Activated CD4-positive, alpha-beta T cell treated with anti-CD3 and anti-CD28 coated beads, Interleukin-10, Interleukin-2, amounts not matched to agents 100 ng/mL and 50 ng/mL, durations not matched to agents 16 hours and 8 hours (primary cell): Measurements from ENCODE around the gene BCO2.
"Not testable (repeated sequence)": the region's sequence is repeated elsewhere in the genome, so short reads cannot be mapped to it uniquely, and the experiment has no call there.

ENCODE experiments used
- DNase-seq: peaks from one replicate; pipeline ENCODE4 v3.0.0-alpha.2; 2020

Gene BCO2

DNA sequence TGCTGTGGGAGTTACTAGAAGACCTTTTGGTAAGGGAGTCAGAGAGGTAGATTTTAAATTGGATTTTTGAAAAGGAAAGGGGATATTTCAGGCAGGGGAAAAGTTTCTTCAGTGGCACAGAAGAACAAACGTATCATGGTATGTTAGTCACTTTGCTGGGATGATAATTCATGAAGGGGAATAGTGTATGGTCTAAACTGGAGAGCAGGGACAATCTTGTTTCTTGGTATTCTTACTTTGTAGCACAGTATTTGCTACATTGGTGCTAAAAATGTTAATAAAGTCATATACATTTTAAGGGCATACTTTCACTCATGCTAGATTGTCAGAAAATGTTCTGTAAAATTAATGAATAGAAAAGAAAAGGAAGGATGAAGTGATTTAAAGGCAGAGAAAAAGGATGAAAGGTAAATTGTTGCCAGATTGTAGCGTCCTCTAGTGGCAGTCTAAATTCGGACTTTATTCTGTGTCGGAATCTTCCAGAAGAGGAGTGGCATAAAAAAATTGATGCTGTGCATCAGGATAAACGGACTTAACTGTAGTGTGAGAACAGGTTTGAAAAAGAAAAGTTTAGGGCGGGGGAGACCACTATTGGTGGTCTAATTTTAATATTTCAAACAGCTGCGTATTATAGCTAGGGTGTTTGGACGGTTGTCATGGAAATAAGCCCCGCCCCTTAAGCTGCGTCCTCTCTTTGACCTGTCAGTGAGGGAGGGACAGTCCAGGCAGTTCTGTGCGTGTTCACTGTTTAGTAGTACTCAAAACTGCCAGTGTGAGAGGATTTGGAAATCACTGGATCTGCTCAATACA, at the start of gene BCO2:
Gene BCO2 (plus strand): TSS at position 724 of the 810 bp plus-strand sequence. CDS start 90 bp downstream, outside the sequence.
- peak; percentile 43 for DNase-seq

DNA sequence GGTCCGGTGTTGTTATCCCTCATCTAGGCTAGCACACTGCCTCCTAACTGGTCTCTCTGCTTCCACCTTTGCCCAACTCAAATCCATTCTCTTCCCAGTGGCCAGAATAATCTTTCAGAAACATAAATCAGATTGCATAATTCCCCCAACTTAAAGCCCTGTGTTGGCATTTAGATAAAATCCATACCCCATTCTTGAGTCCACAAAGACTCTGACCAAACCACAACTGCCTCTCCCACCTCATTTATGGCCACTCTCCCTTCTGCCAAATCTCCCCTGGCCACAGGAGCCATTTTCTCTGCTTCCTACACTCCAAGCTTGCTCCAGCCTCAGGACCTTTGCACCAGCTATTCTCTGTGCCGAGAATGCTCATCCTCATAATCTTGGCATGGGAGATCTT, 48.3 kb upstream of the BCO2 start:
- DNase-seq = no peak

DNA sequence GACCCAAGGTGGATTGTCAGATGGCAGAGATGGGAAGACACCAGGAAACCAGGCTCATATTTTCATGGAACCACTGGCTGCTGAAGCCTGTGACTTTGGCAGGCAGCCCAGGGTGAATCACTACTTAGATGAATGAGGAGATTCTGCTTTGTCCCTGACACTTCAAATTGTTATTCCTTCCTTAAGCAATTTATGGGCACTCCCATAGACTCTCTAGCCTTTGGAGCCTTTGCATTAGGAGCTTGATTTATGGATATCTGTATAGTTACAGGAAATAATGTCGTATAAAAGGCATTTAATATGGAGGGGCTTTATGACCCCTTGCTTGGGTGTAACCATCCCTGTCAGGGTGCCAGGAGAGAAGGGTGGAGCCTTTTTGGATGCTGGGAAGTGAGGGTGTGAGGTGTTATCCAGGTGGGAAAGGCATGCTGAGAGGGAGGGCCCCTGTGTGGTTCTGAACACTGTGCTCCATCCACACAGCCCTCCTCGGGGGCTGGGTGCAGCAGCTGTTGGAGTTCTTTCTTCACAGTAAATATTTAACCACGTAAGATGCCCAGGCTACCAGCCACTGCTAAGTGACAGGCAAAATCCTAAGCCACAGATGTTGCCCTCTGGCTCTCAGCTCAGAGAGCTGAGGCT, 46.7 kb upstream of the BCO2 start:
- no peak for DNase-seq

- DNase-seq = no peak
Observed at GRCh38 chr11:112129656-112130055, 45.7 kb upstream of the BCO2 start.

DNA sequence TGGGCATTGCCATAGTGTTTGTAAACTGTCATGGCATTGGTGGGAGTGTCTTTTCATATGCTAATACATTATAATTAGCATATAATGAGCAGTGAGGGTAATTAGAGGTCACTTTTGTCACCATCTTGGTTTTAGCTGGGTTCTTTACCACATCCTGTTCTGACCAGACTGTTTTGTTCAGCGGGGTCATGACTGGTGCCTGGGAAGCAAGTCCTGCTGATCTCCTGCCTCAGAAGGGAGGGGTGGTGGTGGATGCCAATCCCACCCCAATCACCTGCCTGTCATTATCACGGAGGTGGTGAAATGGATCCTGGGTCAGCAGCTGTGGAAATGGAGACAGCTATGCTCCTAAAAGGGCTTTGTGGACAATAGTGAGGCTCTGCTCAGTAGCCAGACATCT, 42.6 kb upstream of the BCO2 start:
- DNase-seq = no peak

DNA sequence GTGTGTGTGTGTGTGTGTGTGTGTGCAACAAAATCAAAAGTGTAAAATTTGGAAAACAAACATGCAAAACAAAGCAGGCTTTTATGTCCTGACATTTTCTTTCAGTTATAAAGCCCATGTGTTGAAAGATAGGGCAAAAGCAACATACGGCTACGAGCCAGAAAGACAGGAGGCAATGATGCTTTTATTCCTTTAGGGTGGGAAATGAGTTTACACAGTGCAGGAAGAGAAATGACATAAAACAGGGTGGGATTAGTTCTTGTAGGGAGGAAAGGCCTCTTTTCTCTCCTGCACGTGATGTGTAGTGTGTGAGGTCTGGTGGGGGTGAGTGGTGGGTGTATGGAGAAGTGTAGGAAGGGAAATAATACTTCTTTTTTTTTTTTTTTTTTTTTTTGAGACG, 40.8 kb upstream of the BCO2 start:
- DNase-seq = no peak

GRCh38 chr11:112143597-112143996, 31.7 kb upstream of the BCO2 start:
- DNase-seq = no peak

- DNase-seq = no peak
Observed at GRCh38 chr11:112150517-112150916, 24.8 kb upstream of the BCO2 start.

DNA sequence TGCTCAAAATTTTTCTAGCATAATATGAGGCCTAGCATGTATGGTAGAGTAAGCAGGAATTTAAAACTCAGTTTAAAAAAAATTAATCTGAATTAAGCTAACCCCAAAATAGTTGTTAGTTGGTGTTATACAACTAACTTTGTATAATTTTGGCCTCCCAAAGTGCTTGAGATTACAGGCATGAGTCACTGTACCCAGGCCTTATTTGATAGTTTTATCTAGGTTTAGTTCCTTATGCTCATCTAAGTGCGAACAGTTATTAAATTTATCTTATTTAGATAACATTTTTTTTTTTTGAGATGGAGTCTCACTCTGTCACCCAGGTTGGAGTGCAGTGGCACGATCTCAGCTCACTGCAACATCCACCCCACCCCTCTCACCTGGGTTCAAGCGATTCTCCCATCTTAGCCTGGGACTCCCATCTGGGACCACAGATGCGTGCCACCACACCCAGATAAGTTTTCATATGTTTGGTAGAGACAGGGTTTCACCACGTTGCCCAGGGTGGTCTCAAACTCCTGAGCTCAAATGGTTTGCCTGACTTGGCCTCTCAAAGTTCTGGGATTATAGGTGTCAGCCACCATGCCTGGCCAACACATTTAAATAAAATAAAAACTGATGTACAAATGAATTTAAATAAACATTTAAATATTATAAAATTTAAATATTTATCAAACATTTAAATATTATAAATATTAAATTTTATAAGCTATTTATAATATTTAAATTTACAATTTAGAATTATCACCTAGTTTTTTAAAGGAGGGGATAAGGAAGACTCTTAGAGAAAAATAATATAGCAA, 19.0 kb upstream of the BCO2 start:
- DNase-seq = no peak

GRCh38 chr11:112156956-112157766, 18.2 kb upstream of the BCO2 start:
- DNase-seq = peak; percentile 51

DNA sequence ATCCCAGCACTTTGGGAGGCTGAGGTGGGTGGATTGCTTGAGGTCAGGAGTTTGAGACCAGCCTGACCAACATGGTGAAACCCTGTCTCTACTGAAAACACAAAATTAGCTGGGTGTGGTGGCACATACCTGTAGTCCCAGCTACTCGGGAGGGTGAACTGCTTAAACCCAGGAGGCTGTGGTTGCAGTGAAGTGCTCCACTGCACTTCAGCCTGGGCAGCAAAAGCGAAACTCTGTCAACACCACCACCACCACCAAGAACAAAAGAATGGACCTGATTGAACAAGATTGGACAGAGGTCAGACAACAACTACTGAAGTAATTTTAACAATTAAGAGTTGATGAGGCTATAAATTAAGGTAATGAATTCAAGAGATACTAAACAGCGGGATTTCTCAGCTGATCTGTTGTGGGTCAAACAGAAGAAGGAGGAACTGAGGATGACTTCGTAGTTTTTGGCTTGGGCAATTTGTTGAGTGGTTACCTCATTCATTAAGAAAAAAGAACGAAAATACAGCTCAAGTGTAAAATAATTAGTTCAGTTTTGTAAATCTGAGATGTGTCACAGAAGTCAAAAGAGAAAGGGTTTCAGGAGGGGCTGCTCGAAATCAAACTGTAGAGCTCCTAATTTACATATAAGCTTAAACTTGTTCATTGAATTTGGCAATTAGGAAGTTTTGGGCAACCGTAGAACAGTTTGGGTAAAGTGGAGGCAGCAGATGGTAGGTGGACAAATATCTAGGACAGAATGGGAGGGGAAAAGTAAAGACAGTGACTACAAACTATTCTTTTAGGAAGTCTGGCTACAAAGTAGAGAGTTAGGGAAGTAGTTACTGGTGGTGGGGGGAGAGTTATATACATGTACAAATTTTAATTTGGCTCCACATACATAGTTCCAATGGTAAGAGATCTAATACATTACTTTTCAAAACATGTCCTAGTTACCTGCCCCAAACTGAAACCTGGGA, 15.9 kb upstream of the BCO2 start:
- no peak for DNase-seq

DNA sequence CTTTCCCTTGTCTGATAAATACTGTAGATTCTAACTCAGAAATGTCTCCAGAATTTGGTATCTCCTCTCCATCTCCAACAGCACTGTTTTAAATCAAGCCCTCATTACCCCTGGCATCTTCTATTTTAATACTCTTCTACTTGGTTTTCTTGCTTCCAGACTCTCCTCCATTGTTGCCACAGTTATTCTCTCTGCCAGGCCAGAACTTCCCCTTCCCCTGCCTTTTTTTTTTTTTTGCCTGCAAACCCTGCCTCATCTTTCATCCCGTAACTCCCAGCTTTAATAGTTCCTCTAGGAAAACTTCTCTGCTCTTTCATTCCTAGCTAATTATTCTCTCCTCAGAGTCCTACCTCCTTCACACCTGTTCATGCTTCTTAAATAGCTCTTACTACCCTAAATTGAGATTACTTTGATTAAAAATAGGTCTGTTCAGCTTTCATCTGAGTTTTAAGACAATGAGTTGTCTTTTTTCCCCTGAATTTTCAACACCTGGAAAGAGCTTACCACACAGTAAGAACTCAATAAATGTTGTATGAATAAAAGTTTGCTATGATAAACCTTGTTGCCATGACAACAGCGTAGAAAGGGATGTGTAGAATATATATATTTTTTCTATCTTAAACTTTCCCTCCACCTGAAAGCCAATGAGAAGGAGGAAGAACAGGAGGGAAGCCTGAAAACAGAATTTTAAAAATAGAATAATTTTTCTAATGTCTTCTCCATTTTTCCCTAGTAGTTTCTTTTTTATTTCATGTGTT, 15.0 kb upstream of the BCO2 start:
- DNase-seq = no peak

DNA sequence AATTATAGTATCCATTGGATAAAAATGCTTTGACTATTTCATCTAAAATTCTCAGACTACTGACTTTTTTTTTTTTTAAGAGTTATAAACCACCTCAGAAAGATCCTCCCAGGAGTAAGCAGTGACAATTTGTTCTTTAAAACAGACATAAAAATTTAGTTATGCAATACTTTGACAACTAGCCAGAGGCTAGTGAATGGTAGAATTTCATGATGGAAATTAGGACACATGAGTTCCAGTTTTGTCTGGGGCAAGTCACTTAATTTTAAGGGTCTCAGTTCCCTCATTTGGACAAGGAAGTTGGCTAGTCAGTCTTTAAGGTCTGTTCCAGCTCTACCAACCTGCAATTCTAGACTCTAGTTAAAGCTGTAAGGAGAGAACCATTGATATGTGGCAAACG, 14.3 kb upstream of the BCO2 start:
- DNase-seq = no peak

- DNase-seq = not testable (repeated sequence)
Observed at GRCh38 chr11:112162200-112162599, 13.1 kb upstream of the BCO2 start.

DNA sequence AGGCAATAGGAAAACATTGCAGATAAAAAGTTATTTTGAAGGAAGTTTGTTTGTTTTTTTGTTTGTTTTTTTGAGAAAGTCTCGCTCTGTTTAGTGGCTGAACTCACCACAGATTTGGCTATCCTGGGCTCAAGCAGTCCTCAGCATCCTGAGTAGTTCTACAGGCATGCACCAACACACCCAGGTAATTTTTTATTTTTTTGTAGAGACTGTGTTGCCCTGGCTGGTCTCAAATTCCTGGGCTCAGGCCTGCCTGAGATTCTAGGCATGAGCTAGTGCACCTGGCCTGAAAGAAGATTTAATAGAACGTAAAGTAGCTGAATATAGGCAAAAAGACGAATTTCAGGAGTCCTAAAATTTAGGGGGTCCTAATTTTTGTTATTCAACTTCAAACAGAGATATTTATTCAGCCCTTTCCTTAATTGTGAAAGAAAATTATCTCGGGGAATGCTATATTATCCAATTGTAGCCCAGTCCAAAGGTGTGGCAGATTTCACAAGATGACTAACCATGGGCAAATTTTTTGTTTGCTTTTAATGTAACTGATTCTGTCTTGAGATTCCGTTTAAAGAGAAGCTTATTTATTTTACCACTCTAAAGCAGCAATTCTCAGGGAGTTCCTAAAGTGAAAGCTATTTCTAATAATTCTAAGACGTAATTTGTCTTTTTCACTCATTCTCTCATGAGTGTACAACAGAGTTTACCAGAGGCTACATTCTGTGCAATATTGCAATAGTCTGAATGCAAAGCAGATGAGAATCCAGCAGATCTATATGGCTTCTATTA, 12.4 kb upstream of the BCO2 start:
- no peak for DNase-seq

- no peak for DNase-seq
Observed at GRCh38 chr11:112163875-112164685, 11.2 kb upstream of the BCO2 start, which contains the start of gene IL18. Gene IL18, minus strand, starts transcription at chr11:112164094. Its CDS starts 9,041 bp downstream, at chr11:112155053.

DNA sequence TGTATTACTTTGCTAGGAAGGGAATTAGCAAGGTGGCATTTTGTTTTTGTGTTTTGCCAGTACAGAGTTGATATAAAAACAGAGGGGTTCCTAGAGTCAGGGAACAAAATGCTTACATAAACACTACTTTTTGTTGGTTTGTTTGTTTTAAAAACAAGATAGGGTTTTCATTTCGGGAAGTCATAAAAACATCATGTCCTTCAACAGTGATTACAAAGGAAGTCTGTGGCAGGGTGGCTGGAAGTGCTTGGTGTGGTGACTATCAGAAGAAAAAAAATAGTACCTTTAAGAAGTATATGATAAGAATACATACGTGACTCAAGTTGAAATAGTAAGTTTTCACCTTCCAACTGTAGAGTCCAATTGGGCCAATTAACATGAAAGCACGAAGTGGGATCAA, 10.3 kb upstream of the BCO2 start:
- DNase-seq = no peak

GRCh38 chr11:112166562-112166961, 8.8 kb upstream of the BCO2 start:
- no peak for DNase-seq

DNA sequence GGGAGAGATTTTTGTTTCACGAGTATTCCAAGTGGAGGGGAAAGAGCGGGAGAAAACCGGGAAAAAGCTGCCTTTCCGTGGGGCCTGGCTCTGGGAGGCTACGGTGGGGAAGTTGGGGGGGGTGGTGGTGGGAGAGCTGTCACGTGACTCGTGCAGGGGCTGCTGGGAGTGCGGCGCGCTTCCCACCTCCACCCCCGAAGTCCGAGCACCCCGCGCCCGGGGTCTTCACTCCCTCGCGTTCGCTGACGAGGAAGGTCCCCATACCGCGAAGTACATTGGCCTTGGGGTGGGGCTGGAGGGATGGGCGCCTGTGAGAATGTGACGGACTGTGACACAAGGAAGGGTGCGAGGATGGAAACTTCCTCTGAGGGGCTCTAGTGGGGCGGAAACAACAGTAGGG, 8.2 kb upstream of the BCO2 start, which contains the start of gene TEX12:
Gene TEX12 (plus strand): TSS at position 228 of the 400 bp plus-strand sequence. CDS start 1,897 bp downstream, outside the sequence.
- no peak for DNase-seq
